GM18519 (cell line): ENCODE data around the gene GPR108.

Source experiments
- ATAC-seq: cut with Tn5 transposase; IDR thresholded peaks from one replicate; pipeline ENCODE4 v1.9.1; 2021; ENCODE audit warnings: mild to moderate bottlenecking, moderate library complexity; ENCODE audit not compliant: unreplicated experiment, low FRiP score

Gene GPR108

DNA sequence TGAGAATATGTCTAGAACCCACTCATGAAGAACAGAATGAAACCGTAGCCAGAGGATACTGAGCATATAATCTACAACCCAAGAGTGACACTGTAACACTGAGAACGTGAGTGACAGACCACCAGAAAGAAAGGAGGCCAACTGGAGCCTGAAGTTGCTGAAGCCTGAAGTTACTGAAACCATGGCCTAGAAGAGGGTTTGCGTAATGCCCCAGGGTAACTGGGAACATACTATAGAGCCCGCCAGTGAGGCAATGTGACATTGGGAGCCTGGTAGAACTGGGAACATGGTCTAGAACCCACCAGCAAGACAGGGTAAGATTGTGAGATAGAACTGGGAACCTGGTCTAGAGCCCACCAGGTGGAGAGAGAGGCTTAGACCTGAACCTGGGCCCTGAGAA is 51.9 kb downstream of the GPR108 start:
- no peak for ATAC-seq

GRCh38 chr19:6683971-6684370 is 53.4 kb downstream of the GPR108 start:
- ATAC-seq = no peak

DNA sequence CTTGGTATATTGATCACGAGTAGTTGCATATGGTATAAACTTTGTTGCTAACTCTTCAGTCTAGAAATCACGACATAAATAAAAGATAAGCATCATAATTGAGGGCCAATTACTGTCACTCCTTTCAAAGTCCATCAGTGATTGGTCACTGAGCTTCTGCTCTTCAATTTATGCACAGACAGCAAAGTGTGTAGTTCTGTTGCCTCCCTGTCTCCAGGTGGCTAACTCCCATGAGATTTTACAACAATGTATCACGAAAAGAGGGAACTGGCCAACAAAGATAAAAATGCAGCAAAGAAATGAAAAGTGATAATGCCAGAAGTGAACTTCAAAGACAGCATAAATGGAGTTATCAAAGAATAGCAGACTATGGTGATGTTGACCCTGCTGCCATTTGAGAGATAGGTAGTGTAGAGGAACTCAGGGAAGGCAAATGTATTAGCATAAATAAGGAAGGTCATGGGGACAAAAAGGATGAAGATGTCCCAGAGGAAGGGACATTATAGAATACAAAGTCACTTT is 54.7 kb downstream of the GPR108 start:
- no peak for ATAC-seq

- no peak for ATAC-seq
Measured at GRCh38 chr19:6680141-6680540, 57.2 kb downstream of the GPR108 start.
